Superior temporal gyrus (tissue), 1 donor: ENCODE measurements around the gene PLPP1.
"Not testable (repeated sequence)": the region's sequence is repeated elsewhere in the genome, so short reads cannot be mapped to it uniquely, and the experiment has no call there.

Experiments
- DNase-seq: peaks from one replicate; pipeline ENCODE4 v3.0.0-alpha.2; 2016; ENCODE audit errors: extremely low spot score

The PLPP1 gene

DNA sequence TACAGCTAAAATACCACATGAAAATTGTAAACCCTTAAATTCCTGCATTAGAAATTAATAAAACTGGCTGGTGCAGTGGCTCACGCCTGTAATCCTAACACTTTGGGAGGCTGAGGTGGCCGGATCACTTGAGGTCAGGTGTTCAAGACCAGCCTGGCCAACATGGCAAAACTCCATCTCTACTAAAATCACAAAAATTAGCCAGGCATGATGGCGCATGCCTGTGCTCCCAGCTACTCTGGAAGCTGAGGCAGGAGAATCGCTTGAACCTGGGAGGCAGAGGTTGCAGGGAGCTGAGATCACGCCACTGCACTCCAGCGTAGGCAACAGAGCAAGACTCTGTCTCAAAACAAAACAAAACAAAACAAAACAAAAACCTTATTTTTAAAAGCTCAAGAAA is 29.1 kb downstream of the PLPP1 start:
- DNase-seq: not testable (repeated sequence)

DNA sequence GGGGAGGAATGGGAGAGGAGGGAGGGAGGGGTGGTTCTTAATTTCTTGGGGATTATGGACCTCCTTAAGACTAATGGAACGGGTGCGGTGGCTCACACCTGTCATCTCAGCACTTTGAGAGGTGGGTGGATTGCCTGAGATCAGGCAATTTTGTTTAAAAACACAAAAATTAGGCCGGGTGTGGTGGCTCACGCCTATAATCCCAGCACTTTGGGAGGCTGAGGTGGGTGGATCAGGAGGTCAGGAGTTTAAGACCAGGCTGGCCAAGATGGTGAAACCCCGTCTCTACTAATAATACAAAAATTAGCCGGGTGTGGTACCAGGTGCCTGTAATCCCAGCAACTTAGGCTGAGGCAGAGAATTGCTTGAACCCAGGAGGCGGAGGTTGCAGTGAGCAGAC is 30.8 kb downstream of the PLPP1 start:
- not testable (repeated sequence) for DNase-seq

DNA sequence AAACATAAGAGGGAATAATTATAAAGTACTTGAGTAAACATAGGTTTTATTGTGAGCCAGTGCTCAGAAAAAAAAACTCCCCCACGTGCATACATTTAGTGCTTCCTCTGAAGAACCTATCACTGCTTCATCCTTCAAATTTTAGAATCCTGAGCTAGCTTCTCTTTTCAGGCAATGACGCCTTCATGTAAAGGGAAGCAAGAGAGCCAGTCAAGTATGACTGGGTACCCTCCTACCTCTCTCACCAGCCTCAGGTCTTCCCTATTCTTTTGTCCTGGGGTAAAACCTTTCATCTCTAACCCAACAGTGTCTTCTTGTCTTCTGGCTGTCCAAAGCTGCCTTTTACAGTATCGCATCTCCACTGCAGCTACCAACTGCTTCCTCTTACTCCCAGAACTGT is 32.0 kb downstream of the PLPP1 start:
- no peak for DNase-seq

DNA sequence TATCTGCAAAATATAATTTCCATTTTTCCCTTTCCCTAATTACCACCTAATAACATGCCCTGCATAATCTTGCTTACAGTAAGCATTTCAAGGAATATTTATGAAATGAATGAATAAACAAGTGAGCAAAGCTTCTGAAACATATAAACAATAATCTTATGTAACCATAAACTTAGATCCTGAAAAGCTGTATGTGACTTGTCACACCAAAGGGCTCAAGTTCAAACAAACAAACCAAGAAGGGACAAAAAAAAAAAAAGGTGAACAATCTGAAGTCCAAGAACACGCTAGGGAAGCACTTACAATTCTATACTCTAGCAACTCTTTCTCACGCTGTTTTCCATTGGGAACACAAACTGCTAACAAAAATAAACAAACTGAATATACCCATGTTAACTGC is 36.3 kb downstream of the PLPP1 start:
- DNase-seq: no peak

DNA sequence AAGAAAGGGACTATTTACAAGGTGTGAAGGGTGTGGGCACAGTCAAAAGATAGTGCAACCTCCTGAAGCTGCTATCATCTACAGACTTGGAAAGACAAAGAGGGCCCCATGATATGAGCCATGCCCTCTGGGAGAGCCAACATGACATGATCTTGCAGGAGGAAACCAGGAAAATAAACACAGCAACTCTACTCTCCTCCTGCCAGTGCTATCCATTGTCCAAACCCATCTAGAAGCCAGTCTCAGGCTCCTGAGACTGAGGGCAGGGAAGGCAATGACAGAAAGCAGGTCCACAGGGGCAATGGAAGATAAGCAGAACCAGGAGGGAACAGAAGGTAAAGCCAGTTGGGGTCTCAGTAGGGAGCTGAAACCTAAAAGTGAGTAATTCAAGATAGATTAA is 37.1 kb downstream of the PLPP1 start:
- DNase-seq: no peak

DNA sequence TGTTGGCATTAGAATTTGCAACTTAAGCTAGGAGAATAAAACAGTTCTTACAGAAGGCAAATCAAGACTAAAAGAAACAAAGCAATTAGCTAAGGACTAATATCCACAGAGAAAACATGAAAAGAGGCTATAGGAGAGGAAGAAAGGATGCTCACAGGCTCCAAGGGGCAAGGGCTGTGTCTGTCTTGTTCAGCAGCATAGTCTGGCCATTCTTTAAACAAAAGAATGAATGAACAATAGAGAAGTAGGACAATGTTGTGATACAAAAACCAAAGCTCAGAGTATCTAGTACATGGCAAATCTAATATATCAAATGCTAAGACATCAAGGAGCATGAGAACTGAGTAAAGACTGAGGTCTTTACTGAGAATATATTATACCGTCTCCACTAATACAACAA is 39.5 kb downstream of the PLPP1 start:
- peak; percentile 79 for DNase-seq

DNA sequence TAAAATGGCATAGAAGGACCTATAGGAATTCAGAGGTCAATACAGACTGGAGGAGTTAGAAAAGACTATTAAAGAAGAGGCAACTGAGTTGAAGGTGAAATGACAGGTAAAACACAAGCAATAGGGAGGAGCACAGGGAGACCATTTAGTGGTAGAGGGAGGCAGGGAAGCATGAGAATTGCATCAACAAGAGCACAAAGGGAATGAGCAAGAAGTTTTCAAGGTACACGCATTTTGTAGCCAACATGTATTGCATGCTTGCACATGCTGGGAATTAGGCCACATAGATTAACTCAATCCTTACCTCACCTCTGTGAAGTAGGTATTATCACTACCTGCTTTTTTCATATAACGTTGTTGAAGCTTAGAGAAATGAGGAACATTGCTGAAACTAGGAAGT is 42.3 kb downstream of the PLPP1 start:
- DNase-seq: no peak

DNA sequence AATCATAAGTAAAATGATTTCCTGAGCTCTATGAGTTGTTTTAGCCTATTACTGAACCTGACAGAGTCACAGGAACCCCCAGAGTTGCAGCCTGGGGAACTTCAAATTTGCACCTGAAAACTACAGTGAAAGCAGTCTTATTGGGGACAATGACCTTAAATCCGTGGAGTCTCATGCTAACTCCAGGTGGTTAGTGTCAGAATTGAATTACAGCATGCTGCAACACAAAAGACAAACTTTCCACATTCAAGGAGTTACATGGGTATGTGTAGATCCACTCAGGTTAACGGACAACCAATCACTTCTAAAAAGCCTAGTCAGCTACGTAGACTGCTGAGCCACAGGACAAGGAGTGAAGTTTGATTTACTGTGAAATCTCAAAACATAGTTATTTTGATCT is 49.7 kb downstream of the PLPP1 start:
- no peak for DNase-seq

DNA sequence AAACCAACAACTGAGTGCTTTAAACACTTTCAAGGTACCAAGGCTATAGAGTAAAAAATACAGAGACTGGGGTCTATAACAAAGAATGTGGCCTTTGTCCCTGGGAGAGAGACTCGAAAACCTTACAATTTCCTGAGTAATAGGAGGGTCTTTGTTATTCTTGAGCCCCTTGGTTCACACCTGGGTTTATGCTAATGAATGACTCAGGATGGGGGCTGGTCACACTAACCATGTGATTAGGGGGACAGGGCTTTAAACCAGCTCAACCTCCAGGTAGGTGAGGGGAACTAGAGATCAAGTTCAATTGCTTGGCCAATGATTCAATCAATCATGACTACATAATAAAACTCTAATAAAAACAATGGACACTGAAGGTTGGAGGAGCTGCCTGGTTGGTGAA is 50.2 kb downstream of the PLPP1 start:
- no peak for DNase-seq

DNA sequence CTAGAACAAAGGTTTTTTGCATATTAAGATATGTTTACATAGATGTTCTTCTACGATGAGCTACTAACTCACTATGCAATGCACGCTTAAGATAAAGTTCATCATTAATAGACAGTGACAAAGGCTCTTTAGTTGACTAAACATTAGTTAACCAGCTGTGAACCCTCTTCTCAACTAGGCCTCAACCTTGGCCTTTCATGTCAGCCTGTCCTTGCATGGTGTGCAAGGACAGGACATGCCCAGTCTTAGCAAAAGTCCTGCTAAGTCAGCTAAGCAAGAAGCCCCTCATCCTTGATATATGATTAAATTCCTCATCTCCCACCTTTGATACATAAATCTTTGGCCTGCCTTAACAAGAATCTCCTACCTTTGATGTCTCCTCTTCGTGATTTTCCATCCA is 50.9 kb downstream of the PLPP1 start:
- DNase-seq: no peak

DNA sequence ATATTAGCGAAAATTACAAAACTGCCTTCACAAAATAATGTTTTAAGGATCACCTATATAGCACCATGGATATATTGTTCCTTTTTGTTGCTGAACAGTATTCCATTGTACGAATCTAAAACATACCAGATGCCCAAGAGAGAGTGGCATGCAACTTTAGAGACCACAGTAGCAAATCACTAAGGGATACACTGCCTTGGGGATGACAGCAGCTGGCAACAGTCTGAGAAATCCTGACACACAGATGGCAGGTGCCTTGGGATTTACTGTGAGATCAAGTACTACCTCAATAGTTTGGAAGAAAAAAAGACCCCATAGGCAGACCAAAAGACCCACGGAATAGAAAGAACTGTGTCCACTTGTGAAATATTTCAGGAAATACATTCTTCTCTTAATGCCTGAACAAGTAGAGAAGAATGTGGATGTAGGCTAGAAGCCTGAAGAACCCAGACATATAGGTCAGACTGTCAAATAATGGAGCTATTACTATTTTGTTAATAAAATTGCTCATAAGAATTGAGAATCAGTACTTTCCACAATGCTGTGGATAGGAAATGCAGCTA is 53.4 kb downstream of the PLPP1 start:
- no peak for DNase-seq

DNA sequence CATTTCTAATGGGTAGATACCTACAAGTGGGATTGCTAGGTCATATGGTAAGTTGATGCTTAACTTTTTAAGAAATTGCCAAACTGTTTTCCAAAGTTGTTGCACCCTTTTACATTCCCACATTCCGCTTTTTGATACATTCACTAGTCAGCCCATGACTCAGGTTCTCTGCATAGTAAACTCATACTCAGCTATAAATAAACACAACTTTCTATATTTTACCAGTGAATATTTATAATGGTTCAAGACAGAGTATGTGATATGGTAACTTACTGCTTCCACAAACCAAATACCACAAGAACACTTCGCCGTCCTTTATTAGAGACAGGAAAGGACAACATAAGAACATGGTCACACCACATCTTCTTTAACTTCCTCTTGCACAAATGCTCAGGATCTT is 54.0 kb downstream of the PLPP1 start:
- no peak for DNase-seq

DNA sequence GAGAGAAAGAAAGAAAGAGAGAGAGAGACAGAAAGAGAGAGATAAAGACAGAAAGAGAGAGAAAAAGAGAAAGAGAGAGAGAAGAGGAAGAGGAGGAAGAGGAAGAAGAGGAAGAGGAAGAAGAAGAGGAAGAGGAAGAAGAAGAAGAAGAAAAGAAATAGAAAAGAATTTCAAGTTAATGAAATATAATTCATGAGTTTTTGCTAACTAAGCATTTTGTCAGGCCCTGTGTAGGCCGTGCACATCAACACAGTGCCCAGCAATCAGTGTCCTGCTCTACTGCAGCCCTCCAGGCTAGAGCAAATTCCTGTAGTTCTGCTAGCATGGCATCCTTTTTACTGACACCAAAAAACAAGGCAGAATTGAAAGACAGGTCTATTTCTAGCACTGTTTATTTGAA is 62.1 kb downstream of the PLPP1 start:
- no peak for DNase-seq

DNA sequence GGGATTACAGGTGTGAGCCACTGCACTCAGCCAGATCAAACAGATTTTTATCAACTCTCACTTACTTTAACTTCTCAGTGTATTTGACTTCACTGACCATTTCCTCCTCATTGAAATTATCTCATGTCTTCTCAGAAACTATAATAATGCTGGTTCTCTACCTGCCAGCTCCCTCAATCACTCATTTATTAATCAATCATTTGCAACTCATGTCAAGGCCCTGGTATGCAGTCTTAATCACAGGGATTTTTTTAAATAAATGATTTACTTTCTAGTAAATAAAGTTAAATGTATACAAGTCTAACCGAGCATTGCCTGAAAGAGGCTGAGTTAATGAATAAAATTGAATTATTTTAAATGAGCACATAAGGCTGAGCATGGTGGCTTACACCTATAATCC is 63.3 kb downstream of the PLPP1 start:
- no peak for DNase-seq

DNA sequence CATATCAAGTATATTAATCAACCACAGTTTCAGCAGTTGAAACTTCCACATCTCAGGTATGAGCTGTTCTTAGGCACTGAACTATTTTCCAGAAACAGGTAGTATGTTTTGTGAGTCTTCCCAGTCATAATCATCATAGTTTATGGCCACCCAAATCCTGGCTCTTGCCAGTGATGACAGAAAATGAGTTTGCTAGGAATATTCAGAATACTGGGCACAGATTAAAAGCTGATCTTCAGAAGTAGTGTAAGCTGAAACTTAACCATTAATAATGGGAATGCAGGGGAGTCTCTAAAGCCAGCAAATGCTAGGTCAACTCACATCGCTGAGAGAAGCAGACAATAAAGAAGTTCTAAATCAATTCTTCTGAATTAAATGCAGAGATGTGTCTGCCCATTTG is 64.5 kb downstream of the PLPP1 start:
- no peak for DNase-seq

DNA sequence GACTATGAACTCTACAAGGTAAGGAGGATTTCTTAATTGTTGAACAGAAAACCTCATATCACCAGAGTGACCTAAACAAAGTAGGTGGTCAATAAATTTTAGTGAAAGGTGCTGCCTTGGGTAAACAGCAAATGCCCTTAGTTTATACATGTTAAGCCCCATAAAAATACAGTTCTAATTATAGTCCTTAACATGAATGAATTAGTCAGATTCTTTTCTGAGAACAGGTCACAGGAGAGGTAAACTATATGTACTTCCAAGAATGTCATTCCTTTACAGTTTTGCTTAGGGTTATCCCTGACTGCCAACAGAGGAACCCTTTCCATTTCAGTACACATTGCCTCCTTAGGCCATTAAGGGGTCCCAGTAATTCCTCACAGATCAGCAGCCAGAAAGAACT is 64.9 kb downstream of the PLPP1 start:
- no peak for DNase-seq

DNA sequence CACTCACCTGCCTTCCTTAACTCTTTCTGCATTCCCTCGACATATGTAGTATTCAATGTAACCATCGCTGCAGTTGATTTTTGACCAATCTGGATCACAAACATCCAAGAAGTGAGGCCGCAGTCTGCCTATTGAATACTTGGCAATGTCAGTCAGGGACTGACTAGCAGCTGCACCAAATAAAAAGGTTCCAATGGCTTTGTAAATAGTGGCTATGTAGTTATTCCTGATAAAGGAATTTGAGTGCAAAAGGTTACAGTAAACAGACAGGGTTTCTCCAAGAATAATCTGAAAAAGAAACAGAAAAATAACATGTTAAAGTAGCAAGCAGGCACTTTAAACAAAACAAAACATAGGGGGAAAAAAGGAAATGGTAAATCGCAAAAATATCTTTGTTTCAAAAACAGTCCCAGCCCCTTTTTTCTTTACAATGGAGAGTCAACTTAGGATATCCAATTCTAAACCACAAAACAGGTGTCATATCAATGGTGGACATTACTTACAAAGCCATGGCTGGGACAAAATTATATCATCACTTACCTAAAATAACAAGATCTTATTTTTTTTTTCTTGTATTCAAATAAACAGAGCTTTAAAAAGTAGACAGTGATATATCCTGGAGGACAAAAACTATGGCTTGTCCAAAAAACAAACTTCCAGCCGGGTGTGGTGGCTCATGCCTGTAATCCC is 66.8 kb downstream of the PLPP1 start:
- no peak for DNase-seq

DNA sequence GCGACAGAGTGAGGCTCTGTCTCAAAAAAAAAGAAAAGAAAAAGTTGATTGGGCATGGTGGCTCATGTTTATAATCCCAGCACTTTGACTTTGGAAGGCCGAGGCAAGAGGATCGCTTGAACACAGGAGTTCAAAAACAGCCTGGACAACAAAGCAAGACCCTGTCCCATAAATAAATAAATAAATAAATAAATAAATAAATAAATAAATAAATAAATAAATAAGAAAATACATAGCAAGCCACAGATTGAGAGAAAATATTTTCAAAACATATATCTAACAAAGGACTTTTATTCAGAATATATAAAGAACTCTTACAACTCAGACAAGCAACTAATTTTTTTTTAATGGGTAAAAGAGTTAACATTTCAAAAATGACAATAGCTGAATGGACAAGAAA is 71.2 kb downstream of the PLPP1 start:
- DNase-seq: no peak

DNA sequence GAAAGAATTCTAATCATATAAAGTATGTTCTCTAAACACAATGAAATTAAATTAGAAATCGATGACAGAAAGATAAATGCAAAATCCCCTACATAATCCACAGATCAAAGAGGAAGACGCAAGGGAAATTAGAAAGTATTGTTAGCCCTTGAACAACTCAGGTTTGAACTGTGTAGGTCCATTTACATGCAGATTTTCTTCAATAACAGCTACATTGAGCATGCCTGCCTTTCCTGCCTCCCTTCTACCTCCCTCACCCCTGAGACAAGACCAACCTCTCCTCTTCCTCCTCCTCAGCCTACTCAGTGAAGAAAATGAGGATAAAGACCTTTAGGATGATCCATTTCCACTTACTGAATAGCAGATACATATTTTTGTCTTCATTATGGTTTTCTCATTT is 75.2 kb downstream of the PLPP1 start:
- DNase-seq: no peak

DNA sequence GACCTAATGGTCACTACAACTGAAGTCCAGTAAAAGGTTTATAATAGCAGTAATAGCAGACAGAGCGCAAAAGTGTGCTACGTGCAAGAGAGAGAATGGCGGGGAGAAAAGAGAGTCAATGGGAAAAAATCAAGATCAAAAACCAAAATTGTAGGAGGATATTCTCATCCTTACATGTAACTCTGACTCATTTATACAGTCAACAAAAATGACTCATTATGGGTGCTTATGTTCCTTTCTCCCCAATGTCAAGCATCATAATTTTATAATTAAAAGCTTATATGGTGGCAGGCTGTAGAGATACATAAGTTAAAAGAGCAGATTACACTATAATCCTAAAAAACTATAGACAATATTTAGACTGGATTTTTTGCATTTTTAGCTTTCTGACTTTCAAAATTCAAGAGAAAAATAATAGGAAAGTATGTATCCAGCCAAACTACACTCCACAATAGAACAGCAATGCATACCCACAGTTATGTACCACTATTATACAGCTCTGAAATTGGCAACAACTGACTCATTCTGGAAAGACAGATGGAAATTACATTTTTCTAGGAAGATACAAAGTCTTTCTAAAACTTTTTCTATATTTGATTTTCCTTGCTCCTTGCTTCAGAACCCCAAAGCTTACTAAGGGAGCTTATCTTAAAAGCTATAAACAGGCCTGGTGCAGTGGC is 78.4 kb downstream of the PLPP1 start:
- no peak for DNase-seq

DNA sequence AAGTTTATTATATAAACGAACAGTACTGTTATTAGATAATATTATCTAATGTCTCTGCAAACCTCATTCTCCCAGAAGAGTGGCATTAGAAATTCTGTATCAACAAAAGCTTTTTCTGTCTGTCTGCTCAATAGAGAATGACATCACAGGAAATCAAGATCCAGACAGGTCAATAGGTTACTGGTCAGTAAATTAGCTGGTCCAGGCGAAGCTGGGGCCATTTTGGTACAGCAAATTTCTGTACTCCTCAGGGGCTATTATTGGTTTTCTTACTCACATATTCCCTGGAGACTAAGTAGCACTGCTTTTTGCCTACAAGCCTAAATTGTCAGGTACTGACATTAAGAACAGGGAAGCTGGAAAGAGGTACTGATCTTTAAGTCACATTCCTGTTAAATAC is 80.5 kb downstream of the PLPP1 start:
- DNase-seq: no peak

DNA sequence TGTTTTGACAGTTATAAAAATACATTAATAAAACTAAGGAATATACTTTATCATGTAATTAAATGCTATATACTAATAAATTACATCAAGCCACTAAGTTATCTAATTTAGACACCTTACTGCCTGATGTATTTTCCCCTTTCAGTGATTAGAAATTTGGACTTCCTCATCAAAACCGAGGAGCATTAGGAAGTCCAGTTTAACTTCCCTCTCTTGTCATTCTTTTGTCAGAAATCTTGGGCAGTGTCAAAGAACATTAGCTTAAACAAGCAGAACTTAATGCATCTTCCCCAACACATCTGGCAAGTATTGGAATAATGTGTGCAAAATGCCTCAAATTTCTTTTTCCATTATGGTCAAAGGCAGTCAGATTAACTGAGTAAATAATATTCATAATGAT is 81.6 kb downstream of the PLPP1 start:
- no peak for DNase-seq

DNA sequence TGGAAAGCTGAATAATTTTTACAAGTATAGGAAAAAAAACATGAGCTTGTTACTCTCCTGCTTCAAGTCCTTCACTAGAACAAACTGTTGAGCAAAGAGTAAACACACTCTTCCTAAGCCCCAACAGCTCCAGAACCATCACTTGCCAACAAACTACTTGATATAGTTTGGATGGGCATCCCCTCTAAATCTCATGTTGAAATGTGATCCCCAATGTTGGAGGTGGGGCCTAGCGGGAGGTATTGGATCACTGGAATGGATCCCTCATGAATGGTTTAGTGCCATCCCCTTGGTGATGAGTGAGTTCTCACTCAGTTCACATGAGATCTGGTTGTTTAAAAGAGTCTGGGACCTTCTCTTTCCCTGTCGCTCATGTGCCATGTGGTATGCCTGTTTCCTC is 82.8 kb downstream of the PLPP1 start:
- no peak for DNase-seq
